MCF 10A (cell line): Measurements from ENCODE around the gene SCUBE1. TPM values are rescaled to one million over a fixed set of nuclear protein-coding genes. Genes with fewer than 3 reads are reported as not detected.
A peak's percentile ranks its signal among the peaks of the same experiment; 100 is the strongest.

ENCODE experiments used
- BruUV-seq: library from RNA; stranded (reverse); fragments of 400-500 nt; replicated peaks from 2 replicates; lab custom pipeline; 2021; lab: Mats Ljungman, UMichigan
- CTCF ChIA-PET: fragments of 300-600 bp; sonication (Branson Sonifier 250); formaldehyde crosslinking; extraction: SDS; loops from one replicate; lab custom pipeline; 2021; ENCODE audit warnings: antibody characterized with exemption, inconsistent platforms; lab: Yijun Ruan, JAX
- POLR2A ChIA-PET: fragments of 300-600, 350-650 bp; sonication (Branson Sonifier 250); formaldehyde crosslinking; extraction: SDS; loops from one replicate; lab custom pipeline; 2020; ENCODE audit warnings: antibody characterized with exemption, inconsistent platforms; lab: Yijun Ruan, JAX
- DNase-seq: peaks from one replicate; pipeline ENCODE4 v3.0.0-alpha.2; 2018; ENCODE audit not compliant: unreplicated experiment
- H3K27ac Mint-ChIP-seq: one replicate; pipeline ENCODE4 v1.8.0; 2022; ENCODE audit warnings: mild to moderate bottlenecking, low read depth, mixed read lengths; ENCODE audit not compliant: unreplicated experiment
- H3K27me3 Mint-ChIP-seq: one replicate; pipeline ENCODE4 v1.8.0; 2022; ENCODE audit warnings: mixed read lengths; ENCODE audit not compliant: insufficient read depth, unreplicated experiment
- H3K36me3 Mint-ChIP-seq: one replicate; pipeline ENCODE4 v1.8.0; 2022; ENCODE audit warnings: mild to moderate bottlenecking, moderate library complexity, mixed read lengths; ENCODE audit not compliant: insufficient read depth, unreplicated experiment
- H3K4me1 Mint-ChIP-seq: one replicate; pipeline ENCODE4 v1.8.0; 2022; ENCODE audit warnings: mixed read lengths; ENCODE audit not compliant: insufficient read depth, unreplicated experiment
- H3K4me3 Mint-ChIP-seq: one replicate; pipeline ENCODE4 v1.8.0; 2022; ENCODE audit warnings: mild to moderate bottlenecking, moderate library complexity, mixed read lengths; ENCODE audit not compliant: unreplicated experiment
- H3K9me3 Mint-ChIP-seq: one replicate; pipeline ENCODE4 v1.8.0; 2022; ENCODE audit warnings: mixed read lengths; ENCODE audit not compliant: unreplicated experiment
- CTCF ChIP-seq: fragments of 200-600 bp; IDR thresholded peaks from one replicate; pipeline ENCODE4 v1.8.0; 2022; ENCODE audit warnings: antibody characterized with exemption, mild to moderate bottlenecking; ENCODE audit not compliant: unreplicated experiment
- intact Hi-C: fragments of 100-400 bp; cut with micrococcal nuclease; formaldehyde crosslinking; loops from 2 replicates; pipeline ENCODE4 v1.14.1; 2022
- total RNA-seq: library from RNA; stranded (reverse); gene quantifications from 2 replicates; pipeline ENCODE4 v1.2.3, GENCODE V29; 2022

The SCUBE1 gene
- total RNA-seq, 1 experiment from 2014 or later: not detected

GRCh38 chr22:43169310-43170130, 173.7 kb downstream of the SCUBE1 start:
- no peak for TF ChIP-seq CTCF
- no peaks in the 10 kb centered on the region for H3K9me3 Mint-ChIP-seq
- no peak overlapping the region for H3K4me3 Mint-ChIP-seq
- CTCF ChIA-PET: interaction anchor here (1.3 kb wide), 1 partner anchor 18 kb away, joined by 4 read pairs; no protein-coding TSS in a partner anchor
- POLR2A ChIA-PET: interaction anchor here (1.2 to 1.4 kb wide), 3 partner anchors 11 to 29 kb away, joined by 4 to 5 read pairs (median 4); no protein-coding TSS in a partner anchor
- H3K27ac Mint-ChIP-seq: no peak overlapping the region
- H3K4me1 Mint-ChIP-seq: peaks cover under 1% of the 10 kb centered on the region
- intact Hi-C loops: loop anchor here (1.0 kb wide), 1 partner anchor 12 kb away; no protein-coding TSS in a partner anchor
- no peaks in the 10 kb centered on the region for H3K27me3 Mint-ChIP-seq
- no peak for DNase-seq
- no TSS peak for BruUV-seq
- H3K36me3 Mint-ChIP-seq: peaks cover 47% of the 10 kb centered on the region

- intact Hi-C loops: no loop called here
- no peak for TF ChIP-seq CTCF
- peaks cover 9% of the 10 kb centered on the region for H3K4me1 Mint-ChIP-seq
- H3K36me3 Mint-ChIP-seq: peaks cover 49% of the 10 kb centered on the region
- no peak for DNase-seq
- no peak overlapping the region for H3K27ac Mint-ChIP-seq
- no peak overlapping the region for H3K4me3 Mint-ChIP-seq
- no peaks in the 10 kb centered on the region for H3K9me3 Mint-ChIP-seq
- no peaks in the 10 kb centered on the region for H3K27me3 Mint-ChIP-seq
- no TSS peak for BruUV-seq
- ChIA-PET POLR2A (interaction anchor here (1.2 to 1.4 kb wide), 2 partner anchors 10 to 28 kb away, joined by 4 read pairs; no protein-coding TSS in a partner anchor), CTCF (interaction anchor here (0.7 to 1.3 kb wide), 2 partner anchors 19 to 983 kb away, joined by 3 to 4 read pairs; no protein-coding TSS in a partner anchor)
Measured at GRCh38 chr22:43168471-43169309, 174.5 kb downstream of the SCUBE1 start.

GRCh38 chr22:43167001-43167589, 176.1 kb downstream of the SCUBE1 start:
- Mint-ChIP-seq H3K4me3 (no peak overlapping the region), H3K9me3 (no peaks in the 10 kb centered on the region), H3K36me3 (peaks cover 54% of the 10 kb centered on the region), H3K27ac (no peak overlapping the region), H3K4me1 (peaks cover 11% of the 10 kb centered on the region), H3K27me3 (no peaks in the 10 kb centered on the region)
- TSS peak; percentile 59 for BruUV-seq
- no peak for DNase-seq
- POLR2A ChIA-PET: interaction anchor here (0.6 kb wide), 1 partner anchor 247 kb away, joined by 3 read pairs; no protein-coding TSS in a partner anchor
- intact Hi-C loops: no loop called here
- TF ChIP-seq CTCF: no peak
- CTCF ChIA-PET: interaction anchor here (0.6 kb wide), 1 partner anchor 813 kb away, joined by 4 read pairs; no protein-coding TSS in a partner anchor
